Neural cell (in vitro differentiated cells): Measurements from ENCODE around the gene ANO3.

Source experiments
- CTCF ChIP-seq: fragments of 450-650 bp; IDR thresholded peaks from 2 replicates; pipeline ENCODE4 v1.5.1; 2014; ENCODE audit warnings: antibody characterized with exemption, mild to moderate bottlenecking, moderate library complexity; ENCODE audit not compliant: poor library complexity, severe bottlenecking
- EP300 ChIP-seq: fragments of 450-650 bp; conservative IDR thresholded peaks from 2 replicates; pipeline ENCODE4 v1.6.1; 2014; ENCODE audit warnings: antibody characterized with exemption, mild to moderate bottlenecking, moderate library complexity; ENCODE audit not compliant: poor library complexity, severe bottlenecking
- EZH2 ChIP-seq: fragments of 200-600, 300-800 bp; shearing (Covaris generic), sonication (generic); IDR thresholded peaks from 2 replicates; pipeline ENCODE4 v1.6.1; 2014; ENCODE audit warnings: antibody characterized with exemption, low read length, borderline replicate concordance, mild to moderate bottlenecking; ENCODE audit not compliant: insufficient read depth, poor library complexity, severe bottlenecking
- MXI1 ChIP-seq: fragments of 450-650 bp; conservative IDR thresholded peaks from 2 replicates; pipeline ENCODE4 v1.6.1; 2014; ENCODE audit warnings: antibody characterized with exemption, mild to moderate bottlenecking; ENCODE audit not compliant: poor library complexity, severe bottlenecking
- POLR2AphosphoS5 ChIP-seq: IDR thresholded peaks from 2 replicates; pipeline ENCODE4 v1.6.1; 2012
- RAD21 ChIP-seq: fragments of 450-650 bp; conservative IDR thresholded peaks from 2 replicates; pipeline ENCODE4 v1.6.1; 2014; ENCODE audit warnings: antibody characterized with exemption, mild to moderate bottlenecking, moderate library complexity
- REST ChIP-seq: IDR thresholded peaks from 2 replicates; pipeline ENCODE4 v1.6.1; 2012; ENCODE audit warnings: borderline replicate concordance
- TAF1 ChIP-seq: IDR thresholded peaks from 2 replicates; pipeline ENCODE4 v1.6.1; 2012; ENCODE audit warnings: low read depth

- TF ChIP-seq CTCF (no peak), POLR2AphosphoS5 (no peak), EP300 (no peak), TAF1 (no peak), REST (no peak), RAD21 (no peak), EZH2 (no peak), MXI1 (no peak)
These were observed 252.9 kb downstream of the ANO3 start for GRCh38 chr11:26584818-26585217.
